HG03103 (cell line): ENCODE results near the gene CECR2.
"Not testable (repeated sequence)": the region's sequence is repeated elsewhere in the genome, so short reads cannot be mapped to it uniquely, and the experiment has no call there.

ENCODE experiments used
- ATAC-seq: cut with Tn5 transposase; IDR thresholded peaks from one replicate; pipeline ENCODE4 v1.9.1; 2021; ENCODE audit warnings: low read depth; ENCODE audit not compliant: unreplicated experiment

The CECR2 gene

DNA sequence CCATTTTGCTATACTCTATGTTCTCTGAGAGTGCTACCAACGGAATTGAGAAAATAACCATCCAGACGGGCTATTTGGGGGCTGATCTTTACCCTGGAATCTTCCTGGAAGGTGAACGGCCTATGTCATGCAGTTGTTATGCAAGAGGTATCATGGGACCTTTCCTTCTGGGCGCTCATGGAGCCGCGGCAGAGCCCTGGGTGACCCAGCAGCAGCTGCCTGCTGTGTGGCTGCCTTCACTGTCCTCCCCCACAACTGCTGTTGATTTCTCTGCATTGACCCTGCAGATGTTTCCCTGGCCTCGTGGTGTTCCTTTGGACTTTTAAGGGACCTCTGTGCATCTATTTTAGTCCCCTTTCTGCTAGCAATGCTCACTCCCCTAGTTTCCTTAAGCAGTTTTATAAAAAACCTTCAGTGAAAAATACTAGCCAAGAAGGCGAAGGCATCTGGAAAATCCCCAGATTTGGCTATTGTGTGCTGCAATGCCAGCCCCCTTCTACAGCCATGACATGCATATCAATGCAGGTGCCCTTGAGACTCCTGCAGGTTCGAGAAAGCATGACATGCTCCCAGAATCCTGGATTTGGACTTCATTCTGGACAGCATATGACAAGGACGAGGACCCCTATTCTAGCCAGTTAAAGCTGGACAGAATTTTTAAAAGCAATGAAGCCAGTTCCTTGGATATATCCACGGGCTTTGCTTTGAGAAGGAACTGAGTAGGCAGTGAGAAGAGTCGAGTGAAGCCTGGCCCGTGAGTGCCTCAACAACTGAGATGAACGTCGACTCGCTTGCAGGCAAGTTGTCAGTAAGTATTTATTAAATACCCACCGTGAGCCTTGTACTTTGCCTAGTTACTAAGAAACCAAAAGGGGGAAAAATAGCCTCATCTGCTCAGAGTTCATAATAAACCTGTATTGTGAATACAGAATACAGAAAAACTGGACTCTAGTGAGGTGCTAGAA lies 193.9 kb downstream of the CECR2 start, which contains the start of gene SLC25A18:
SLC25A18 (plus strand) TSS at position 593 of the 965 bp plus-strand sequence. CDS start 16,447 bp downstream, outside the sequence.
- ATAC-seq = no peak

DNA sequence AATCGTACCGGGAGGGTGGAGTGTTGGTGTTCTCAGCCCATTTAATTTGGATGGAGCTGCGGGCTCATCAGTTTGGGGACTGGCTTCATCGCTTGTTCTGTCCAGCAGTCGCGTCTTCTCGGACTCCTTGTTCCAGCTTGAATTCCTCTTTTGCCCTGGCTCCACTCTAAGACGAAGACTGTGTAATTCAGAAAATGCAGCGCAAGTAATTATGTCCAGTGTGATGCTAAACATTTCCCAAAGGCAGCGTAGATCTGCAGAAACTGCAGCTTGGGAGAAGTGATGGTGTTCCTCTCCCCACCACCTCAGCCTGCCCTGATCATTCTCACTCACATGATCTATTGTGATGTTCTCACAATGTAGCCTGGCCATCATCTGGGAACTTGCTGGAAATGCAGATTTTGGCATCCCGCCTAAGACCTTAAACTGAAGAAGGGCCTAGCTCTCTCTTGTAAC lies 194.7 kb downstream of the CECR2 start:
- no peak for ATAC-seq

DNA sequence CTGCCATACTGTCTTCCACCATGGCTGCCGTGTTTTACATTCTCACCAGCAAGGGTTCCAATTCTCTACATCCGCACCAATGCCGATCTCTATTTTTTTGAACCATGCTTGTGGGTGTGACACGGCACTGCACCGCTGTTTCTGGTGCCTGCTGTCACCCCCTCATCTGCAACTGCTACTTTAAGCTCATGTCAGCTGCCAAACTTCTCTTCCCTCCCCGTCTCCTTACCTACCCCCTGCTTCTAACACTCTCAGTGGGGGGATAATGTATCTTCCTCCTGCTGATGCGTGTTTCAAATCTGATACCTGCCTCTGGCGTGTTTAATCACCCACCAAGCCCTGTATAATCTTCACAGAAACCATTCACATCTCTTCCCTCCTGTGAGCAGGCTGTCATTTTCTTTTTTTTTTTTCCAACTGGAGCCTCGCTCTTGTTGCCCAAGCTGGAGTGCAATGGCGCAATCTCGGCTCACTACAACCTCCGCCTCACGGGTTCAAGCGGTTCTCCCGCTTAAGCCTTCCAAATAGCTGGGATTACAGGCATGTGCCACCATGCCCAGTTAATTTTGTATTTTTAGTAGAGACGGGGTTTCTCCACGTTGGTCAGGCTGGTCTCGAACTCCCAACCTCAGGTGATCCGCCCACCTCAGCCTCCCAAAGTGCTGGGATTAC lies 196.9 kb downstream of the CECR2 start:
- ATAC-seq = not testable (repeated sequence)

DNA sequence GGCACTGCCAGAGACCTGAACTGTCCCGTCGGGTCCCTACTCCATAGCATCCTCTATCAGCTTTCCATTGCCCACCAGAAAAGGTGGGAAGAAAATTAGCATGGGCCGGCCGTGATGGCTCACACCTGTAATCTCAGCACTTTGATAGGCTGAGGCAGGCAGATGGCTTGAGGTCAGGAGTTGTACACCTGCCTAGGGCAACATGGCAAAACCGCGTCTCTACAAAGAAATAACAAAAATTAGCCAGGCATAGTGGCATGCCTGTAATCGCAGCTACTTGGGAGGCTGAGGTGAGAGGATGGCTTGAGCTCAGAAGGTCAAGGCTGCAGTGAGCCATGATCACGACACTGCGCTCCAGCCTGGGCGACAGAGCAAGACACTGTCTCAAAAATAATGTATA lies 197.5 kb downstream of the CECR2 start:
- no peak for ATAC-seq

DNA sequence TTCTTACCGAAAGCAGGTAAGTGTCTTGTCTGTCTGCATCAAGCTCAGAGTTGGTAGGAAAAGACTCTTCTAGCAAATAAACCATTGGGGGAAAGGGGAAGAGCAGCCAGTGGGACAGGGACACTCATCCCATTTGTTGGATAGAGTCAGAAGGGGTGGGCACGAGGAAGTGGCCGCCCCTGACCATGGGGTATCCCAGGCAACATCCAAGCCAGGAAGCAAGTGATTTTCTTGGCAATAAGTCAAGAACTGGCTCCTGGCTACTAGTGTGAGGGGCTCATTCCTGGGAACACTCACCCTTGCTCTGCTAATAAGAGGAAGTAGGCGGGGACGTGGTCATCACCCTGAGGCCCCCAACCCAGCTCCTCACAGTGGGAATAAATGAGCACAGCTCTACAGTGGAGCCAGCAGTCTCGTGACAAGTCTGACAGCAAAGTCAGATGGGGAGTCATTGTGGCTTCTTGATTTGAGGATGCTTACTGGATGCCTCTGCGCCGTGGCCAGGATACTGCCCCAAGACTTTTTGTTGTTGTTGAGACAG lies 200.8 kb downstream of the CECR2 start:
- no peak for ATAC-seq

DNA sequence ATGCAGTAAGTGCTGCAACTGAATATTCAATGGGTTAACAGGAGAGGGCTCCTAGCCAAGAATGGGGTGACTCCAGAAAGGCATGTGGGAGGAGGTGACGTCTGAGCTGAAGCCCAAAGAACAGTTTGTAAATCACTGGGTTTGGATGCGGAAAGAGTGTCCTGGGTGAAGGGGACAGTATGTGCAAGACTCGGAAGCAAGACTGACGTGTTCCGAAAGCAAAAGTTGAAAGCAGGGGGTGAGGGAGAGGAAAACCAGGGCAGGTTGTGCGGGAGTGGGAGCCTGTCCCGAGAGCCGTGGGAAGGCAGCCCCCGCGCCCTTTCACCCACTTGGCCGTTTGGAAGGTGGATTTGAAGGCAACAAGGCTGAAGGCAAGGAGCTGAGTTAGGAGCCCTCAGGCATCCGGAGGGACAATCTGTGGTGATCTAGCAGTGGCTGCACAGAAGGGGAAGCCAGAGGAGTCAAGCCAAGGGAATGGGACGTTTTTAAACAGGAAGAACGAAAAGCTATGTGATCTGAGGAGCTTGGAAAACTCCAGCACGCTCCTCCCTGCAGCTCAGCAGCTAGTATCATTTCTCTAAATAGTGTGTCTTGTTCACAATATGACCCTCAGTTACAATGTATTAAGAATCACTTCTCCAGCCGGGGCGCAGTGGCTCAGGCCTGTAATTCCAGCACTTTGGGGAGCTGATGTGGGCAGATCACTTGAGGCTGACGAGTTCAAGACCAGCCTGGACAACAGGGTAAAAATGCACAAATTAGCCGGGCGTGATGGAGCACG lies 201.8 kb downstream of the CECR2 start:
- no peak for ATAC-seq

DNA sequence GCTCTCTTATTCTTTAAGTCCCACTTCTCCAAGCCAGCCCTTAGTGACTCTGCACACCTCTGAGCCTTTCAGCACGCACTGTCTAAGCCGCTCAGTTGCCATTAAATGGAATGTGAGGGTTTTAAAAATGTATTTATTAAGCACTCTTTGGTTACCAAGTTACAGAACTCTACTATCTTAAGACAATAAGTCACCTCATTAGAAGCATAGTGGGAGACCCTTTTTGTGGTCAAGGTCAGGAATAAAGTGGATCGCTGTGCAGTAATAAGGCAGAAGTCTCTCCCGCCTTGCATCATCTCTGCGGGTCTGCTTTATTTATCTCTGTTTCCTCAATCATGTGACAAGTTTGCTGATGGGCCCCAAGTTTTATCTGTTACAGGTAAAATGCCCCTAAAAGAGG lies 205.9 kb downstream of the CECR2 start:
- no peak for ATAC-seq

DNA sequence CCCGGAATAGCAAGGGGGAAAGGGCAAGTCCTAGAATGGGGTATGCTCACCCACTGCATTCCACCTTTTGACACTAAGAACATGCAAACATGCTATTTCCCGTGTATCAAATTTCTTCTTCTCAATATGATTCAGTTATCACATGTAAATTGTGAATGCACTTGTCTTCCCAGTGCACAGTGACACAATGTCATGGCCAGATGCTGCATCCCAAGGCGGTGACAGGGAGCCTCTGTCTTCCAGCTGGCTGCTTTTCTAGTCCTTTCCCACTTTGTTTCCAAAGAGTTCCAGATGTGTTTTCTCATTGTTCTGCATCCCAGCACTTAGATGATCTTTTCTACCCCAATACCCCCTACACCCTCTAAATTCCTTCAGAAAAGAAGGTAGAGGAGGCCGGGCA lies 206.4 kb downstream of the CECR2 start:
- ATAC-seq = no peak

DNA sequence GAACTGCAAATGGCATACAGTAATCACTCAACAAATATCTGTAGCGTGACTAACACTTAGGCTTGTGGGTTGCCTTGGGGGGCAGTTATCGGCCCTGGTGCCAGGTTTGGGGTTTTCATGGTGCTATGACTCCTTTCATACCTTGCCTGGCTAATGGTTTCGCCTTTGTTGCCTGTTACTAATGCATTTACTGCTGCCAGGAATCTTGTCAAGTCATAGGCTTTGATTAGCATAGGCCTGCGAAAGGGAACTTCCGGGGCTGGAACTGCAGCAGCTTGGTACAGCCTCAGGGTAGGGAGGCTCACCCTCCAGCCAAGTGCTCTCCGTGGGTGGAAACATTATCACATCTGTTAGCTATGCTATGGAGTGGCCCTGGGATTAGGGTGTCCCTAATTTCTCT lies 207.2 kb downstream of the CECR2 start:
- no peak for ATAC-seq

DNA sequence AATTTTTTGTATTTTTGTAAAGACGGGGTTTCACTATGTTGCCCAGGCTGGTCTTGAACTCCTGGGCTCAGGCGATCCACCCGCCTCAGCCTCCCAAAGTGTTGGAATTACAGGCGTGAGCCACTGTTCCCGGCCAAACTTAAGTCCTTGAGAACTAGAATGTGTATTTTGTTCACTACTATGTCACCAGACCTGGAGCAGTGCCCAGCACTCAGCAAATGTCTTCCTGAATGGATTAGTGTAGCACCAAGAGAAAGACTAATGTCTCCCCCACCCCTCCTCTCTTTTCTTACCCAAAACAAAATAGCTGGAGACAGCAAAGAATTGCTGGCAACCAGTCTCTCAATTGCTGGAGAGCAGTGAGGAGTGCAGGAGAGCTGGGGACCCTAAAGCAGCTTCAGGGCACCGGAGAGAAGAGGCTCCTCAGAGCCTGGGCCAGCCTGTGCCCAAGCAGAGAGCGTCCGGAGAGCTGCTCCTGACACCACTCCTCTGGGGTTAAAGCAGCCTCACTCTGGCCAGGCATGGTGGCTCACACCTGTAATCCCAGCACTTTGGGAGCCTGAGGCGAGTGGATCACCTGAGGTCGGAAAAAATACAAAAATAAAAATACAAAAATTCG lies 209.0 kb downstream of the CECR2 start:
- ATAC-seq = no peak

DNA sequence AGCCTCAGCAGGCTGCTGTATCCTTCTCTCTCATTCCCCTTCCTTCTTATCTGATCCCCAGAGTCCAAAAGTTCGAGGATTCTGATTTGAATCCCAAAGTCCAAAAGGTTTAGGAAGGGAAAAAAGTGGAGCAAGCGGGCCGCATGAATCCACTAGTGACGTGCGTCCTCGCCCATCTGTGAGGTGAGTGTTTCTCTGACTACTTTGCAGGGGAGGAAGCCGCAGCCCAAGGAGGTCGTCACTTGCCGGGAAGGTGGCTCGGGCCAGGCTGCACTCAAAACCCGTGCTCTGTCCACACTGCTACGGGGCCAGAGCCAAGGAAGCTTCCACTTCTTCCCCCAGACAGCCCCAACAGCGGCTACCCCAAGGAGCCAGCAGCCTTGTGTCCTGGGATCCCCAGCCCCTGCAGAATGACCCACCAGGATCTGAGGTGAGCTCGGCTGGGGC lies 210.3 kb downstream of the CECR2 start:
- ATAC-seq = no peak

DNA sequence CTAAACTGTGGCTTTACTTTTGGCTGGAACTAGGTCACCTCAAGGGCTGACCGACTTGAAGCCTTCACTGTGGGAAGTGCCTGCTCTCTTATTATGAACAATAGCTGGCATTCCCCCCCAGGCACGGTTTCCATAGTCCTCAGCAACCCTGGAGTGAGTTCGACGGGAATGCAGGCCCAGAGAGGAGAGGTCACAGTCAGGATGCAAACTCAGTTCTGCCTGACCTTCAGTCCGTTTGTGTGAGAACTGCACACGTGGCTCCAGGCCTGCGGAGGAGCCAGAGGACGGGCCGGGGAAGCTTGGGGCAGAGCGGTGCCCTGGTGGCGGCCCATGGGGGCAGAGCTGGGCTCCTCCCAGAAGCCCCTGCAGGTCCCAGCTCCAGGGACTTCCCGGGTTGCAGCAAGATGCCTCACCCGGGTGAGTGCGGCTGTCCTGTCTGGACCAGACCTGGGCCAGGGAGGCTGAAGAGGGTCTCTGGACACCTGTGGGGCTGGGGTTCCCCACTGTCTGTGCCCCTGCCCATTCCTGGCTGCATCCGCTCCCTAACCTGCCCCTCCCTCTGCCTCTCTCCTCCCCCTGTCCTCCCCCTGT lies 211.3 kb downstream of the CECR2 start:
- ATAC-seq = no peak

DNA sequence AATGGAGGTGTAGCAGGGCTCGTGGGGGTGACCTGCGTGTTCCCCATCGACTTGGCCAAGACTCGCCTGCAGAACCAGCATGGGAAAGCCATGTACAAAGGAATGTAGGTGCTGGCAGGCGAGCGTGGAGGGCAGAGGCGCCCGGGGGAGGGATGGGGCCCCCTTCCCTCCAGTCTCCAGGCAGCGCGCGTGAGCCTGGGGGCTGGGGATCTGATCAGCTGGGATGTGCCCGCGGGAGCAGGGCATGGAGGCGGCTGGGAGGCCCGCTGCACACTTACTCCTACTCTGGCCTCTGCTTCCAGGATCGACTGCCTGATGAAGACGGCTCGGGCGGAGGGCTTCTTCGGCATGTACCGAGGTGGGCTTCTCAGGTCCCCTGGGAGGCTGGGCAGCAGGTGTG lies 211.8 kb downstream of the CECR2 start:
- no peak for ATAC-seq

DNA sequence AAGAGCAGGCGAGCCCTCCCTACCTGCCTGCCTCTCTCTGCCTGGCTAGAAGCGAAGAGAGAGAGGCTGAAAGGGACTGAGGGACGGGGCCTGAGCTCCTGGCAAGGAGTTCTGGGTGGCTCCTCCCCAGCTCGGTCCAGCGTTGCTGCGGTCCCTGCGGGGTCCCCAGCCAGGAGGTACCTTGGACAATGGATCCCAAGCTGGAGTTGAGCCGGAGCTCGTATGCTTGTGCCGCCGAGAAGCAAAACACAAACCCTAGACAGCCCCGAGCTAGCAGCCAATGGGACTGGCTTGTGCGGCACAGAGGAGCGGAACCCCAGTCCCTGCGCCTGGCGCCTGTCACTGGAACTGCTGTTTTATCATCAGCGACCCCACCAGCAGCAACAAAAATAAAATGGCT lies 212.4 kb downstream of the CECR2 start:
- no peak for ATAC-seq

DNA sequence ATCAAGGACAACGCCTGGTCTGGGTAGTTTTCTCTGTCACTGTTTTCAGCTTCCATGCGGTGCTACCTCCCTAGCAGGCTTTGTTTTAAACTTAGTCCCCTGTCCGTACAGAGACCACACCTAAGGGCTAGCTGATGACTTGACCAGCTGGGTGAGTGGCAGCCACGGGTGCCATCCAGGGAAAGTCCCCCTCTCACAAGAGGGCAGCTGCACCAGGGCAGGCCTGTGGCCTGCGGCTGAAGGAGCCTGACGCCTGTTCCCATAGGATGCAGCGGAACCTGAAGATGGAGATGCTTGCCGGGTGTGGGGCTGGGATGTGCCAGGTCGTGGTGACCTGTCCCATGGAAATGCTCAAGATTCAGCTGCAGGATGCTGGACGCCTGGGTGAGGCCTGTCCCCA lies 213.9 kb downstream of the CECR2 start:
- ATAC-seq = no peak

DNA sequence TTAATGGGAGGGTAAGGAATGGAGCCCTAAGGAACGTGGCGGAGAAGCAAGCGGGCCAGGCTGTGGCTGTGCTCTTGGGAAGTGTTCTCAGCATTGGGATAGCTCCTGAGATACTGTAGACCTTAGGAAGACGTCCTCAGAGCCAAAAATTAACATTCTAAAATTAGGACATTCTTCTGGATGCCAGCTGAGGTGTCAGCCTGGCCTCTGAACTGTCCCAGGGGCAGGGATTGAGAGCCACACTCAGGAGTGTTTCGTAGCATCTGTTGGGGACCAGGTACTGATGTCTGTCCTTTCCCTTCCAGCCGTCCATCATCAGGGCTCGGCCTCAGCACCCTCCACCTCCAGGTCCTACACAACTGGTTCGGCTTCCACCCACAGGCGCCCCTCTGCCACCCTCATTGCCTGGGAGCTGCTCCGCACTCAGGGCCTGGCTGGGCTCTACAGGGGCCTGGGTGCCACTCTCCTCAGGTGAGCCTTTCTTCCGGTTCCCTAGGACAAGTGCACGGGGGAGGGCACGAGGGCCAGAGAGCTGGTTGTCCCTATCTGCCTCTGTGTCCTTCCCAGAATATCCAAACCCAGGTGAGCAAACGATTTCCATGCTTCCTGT lies 217.7 kb downstream of the CECR2 start:
- ATAC-seq = no peak

DNA sequence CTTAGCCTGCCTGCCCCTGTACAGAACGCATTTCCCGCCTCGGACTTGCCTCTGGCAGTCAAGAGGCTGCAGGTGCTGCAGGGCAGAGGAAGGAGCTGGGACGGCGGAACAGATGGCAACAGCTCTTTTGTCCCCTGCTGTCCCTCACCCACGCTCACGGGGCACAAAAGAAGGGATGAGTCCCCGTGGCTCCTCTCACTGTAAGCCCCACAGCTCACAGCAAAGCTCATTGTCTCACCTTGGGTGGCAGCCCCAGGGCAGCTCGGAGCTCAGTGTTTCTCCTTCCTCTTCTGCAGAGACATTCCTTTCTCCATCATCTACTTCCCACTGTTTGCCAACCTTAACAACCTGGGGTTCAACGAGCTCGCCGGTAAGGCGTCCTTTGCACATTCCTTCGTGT lies 218.4 kb downstream of the CECR2 start:
- ATAC-seq = no peak

DNA sequence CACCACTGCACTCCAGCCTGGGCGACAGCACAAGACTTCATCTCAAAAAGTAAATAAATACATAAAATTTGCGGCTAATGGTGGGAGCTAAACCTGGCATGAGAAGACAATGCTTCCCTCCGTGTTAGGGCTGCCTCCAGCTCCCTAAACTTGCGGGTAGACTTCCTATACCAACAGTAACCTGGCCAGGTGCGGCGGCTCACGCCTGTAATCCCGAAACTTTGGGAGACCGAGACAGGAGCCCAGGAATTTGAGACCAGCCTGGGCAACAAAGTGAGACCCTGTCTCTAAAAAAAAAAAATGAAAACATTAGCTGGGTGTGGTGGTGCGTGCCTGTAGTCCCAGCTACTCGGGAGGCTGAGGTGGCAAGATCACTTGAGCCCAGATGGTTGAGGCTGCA lies 219.3 kb downstream of the CECR2 start:
- no peak for ATAC-seq

DNA sequence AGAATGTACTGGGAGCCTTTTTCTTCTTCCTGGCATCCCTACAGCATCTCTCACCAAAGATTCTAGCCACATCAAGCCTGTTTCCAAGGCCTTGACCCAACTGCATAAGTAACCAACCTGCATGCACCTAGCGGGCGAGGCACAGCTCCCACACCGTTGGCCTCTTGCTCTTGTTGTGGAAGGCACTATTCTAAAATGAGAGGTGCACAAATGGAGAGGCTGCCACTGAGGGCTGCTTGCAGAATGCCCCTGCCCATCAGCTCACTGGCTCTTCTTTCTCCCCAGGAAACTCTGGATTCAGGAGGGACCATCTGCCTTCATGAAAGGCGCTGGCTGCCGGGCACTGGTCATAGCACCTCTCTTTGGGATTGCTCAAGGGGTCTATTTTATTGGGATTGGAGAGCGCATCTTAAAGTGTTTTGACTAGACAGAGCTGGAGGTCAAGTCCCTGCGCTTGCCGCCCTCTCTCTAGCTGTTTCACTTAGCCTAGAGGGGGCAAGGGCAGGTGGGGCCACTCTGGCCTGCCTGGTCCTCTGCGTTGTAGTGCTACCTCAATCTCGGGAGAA lies 220.6 kb downstream of the CECR2 start:
- no peak for ATAC-seq
